HuH-7 (cell line): ENCODE results near the gene CDK2AP2.

Source experiments
- DNase-seq: peaks from one replicate; pipeline ENCODE4 v3.0.0; 2011; ENCODE audit warnings: low spot score

The CDK2AP2 gene

DNA sequence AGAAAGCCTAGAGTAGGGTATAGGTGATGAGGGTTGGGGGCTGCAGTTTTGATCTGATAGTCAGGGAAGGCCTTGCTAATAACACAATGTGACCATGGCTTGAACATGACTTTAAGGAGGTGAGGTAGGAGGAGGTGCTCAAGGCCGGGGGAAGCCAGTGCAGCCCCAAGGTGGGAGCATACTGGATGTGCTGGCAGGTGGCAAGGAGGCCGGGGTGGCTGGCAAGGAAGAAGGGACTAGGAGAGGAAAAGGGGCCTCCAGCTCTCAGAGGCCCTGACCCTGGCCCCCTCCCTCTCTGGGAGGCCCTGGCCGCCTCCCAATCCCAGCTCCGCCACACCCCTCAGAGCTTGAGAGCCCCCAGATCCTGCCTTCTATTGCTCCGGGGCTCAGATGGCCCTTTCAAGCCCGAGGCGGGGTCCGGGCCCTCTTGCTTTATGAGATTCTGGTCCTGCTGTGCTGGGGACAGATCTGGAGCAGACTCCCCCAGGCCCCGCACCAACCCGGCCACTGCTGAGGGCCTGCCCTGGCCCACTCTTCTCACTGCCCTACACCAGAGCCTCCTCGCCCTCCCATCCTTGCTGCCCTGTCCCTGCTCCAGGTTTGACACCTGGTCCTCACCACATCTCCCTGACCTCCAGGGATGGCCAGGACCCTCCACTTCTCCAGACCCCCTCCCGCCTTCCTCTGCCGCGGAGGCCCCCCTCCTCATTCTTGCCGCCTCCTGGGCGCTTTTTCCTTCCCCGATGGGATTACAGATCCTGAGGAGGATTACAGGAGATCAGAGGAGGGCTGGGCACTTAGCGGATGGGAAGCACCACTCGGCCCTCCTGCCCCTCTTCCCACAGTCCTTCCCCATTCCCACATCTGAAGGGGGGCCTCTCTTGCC, 4.6 kb downstream of the CDK2AP2 start:
- DNase-seq: no peak

DNA sequence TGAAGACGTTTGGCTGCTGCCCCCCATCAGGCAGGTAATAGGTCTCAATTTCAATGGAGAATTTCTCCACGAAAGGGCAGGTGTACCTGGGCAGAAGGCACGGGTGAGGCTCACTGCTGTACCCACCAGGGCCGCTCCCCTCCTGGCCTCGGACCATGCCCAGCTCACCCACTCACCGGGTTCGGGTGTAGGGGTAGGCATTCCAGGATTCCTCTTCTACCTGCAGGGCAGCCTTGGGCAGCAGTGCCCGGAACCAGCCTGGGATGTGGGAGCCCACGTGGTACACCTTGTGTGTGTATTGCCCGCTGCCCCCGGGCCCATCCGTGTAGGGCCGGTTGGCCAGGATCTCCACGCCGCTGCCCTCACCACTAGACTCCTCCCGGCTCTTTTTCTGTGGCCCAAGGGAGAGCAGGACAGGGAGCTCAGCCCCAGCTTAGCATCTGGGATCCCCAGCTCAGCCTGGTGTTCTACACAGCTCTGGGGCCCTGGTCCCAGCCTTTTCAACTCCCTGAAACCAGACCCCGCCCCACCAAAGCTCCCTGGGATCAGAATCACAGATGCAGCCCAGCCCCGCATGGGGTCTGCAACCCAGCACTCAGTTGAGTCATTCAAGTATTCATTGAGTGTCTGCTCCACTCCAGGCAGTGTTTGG, 5.5 kb downstream of the CDK2AP2 start:
- DNase-seq: no peak

- no peak for DNase-seq
Observed at GRCh38 chr11:67501854-67502253, 6.1 kb downstream of the CDK2AP2 start.

DNA sequence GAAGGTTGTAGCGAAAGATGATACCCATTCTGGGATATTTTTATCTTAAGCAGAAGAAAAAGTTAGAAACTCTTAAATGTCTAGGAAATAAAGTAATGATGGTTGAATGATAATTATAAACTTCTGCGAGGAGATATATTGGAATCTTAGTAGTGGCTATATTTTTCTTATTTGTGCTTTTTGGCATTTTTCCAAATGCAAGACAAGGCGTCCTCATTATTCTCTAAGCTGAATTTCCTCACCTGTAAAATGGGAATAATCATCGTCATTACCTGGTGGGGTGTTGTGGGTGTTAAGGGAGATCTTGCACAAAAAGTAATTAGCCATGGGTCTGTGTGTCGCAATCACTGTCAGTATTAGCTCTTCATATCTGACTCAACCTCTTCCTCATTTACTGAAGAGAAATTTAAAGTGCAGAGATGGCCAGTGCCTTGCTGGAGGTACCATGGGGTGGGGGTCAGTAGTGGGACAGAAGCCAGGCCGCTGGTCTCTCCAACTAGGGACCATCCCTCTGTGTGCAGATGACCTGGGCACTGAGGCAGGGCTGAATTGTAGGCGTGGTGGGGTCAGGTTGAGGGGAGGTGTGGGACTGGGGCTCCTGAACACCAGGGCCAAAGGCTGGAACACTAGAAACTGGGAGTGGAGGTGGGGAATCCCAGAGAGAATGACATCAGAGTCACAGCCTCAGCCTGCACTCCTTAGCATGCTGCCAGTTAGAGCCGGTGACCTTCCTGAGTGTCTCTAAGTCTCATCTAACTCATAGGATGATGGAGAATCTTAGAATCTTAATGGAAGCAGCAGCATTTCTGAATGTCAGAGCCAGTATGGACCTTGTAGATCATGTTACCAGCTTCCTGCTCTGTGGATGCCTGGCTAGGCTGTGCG, 6.9 kb downstream of the CDK2AP2 start:
- no peak for DNase-seq

DNA sequence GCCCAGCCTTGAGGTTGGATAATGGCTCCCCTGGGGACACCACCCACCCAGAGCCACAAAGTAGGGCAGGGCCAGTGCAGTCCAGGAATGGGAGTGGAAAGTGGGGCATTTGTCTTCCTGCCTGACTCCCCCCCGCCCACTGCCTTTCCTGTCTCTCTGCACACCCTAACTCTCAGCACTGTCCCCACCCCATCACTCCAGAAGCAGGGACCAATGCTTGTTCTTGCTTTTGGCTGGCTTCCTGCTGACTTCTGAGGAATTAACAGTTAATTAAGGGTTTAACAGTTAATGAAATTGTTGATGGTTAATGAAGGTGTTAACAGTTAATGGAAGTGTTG, 7.5 kb downstream of the CDK2AP2 start:
- DNase-seq: no peak

- DNase-seq: no peak
Observed at GRCh38 chr11:67499808-67500483, 8.0 kb downstream of the CDK2AP2 start.

- DNase-seq: no peak
Observed at GRCh38 chr11:67498544-67498972, 9.4 kb downstream of the CDK2AP2 start.

DNA sequence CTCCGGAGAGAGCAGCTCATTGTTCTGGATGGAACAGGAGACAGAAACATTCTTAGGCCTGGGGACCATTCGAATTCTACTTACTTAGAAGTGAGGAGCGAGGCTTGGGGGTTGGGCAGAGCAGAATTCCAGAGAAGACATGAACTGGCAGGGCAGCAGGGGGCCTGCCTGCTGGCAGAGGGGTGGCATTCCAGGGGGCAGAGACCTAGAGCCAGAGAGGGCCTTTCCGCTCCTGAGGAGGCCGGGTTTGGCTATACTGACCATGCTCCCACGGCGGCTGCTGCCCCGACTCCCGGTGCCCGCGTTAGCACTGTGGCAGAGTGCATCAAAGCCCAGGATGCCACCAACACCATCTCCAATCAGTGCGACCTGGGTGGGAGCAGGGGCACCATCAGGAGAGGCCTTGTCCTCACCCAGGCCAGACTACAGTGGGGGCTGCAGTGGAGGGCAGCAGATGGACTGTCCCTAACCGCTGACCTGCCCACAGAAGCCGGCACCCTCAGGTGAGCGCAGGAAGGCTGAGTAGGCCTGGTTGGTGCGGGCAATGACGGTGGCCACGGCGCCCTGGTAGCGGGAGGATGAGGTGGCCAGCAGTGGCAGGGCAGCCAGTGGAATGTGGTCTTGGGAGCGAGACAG, 10.2 kb downstream of the CDK2AP2 start:
- DNase-seq: no peak

DNA sequence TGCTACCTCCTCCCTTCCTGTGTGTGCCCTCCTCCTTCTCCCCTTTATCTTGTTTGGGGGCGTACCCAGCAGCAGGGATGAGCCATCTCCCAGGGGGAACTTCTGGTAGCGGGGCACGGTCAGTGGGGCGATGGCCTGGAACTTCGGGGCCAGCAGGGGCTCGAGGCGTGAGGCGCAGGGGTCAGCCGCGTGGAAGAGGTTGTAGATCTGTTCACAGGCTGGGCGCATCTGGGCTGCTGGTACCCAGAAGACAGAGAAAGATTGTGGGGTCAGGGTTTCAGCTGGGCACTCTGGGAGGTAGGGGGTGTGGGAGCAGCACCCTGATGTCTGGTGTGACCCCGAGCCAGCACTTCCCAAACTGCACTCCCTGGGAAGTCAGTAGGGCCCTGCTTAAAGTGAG, 11.8 kb downstream of the CDK2AP2 start:
- no peak for DNase-seq

- no peak for DNase-seq
Observed at GRCh38 chr11:67495234-67496005, 12.5 kb downstream of the CDK2AP2 start.

- DNase-seq: no peak
Observed at GRCh38 chr11:67494371-67495233, 13.4 kb downstream of the CDK2AP2 start.

- no peak for DNase-seq
Observed at GRCh38 chr11:67493548-67494370, 14.2 kb downstream of the CDK2AP2 start.

- no peak for DNase-seq
Observed at GRCh38 chr11:67492801-67493547, 15.0 kb downstream of the CDK2AP2 start.

DNA sequence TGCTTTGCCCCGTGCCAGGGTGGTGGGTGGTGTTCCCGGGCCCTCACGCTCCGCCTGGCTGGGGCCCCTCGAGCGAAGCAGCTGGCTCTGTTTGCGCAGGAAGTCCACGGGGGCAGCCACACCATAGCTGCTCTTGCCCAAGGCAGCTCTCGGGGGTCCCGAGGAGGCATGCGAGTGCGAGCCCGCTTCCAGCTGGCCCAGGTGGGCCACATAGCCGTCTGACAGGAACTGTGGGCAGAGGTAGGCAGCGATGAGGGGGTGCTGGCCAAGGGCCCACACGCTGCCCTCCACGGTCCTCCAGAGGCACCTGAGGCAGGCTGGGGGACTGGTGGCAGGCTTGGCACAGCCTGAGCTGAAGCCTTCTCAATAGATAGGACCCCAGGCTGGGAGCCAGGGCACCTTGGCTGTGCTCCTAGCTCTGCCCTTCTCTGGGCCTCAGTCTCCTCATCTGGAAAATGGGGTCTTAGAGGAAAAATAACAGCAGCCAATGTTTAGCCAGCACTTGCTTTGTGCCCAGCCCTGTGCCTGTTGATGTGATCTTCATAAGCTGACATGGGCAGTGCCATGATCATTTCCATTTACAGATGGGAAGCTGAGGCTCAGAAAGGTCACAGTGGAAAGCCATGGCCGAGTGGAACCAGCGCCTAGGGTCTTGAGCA, 15.8 kb downstream of the CDK2AP2 start:
- no peak for DNase-seq

- no peak for DNase-seq
Observed at GRCh38 chr11:67491276-67492068, 16.5 kb downstream of the CDK2AP2 start.

DNA sequence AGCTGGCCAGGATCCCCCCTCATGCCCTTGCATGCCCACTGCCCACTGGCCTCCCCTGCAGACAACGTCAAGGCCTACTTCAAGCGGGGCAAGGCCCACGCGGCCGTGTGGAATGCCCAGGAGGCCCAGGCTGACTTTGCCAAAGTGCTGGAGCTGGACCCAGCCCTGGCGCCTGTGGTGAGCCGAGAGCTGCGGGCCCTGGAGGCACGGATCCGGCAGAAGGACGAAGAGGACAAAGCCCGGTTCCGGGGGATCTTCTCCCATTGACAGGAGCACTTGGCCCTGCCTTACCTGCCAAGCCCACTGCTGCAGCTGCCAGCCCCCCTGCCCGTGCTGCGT, 17.3 kb downstream of the CDK2AP2 start:
- DNase-seq: no peak
